K562 (cell line): ENCODE data around the gene RAB3GAP1. TPM values are rescaled to one million over a fixed set of nuclear protein-coding genes. Genes with fewer than 3 reads are reported as not detected.
A peak's percentile ranks its signal among the peaks of the same experiment; 100 is the strongest.

Experiments
- ATAC-seq: fragments of 200-7000 bp; cut with Tn5 transposase; 3 replicates; pipeline ENCODE4 v1.9.1; 2020; ENCODE audit warnings: moderate library complexity
- BruUV-seq: library from RNA; stranded (reverse); fragments of 400-500 nt; replicated peaks from 2 replicates; lab custom pipeline; 2021; lab: Mats Ljungman, UMichigan
- CTCF ChIA-PET: fragments of 300-600 bp; formaldehyde crosslinking; extraction: SDS; loops from one replicate; lab custom pipeline; 2021; ENCODE audit warnings: low intra/inter-chr PET ratio; lab: Yijun Ruan, JAX
- POLR2A ChIA-PET: fragments of 300-600, 350-650 bp; sonication (Branson Sonifier 250); formaldehyde crosslinking; extraction: SDS; loops from one replicate; lab custom pipeline; 2021; ENCODE audit warnings: antibody characterized with exemption, inconsistent platforms; lab: Yijun Ruan, JAX
- DNase-seq, 4 experiments: peaks; one replicate each; pipeline versions ENCODE4 v3.0.0 to v3.0.0-alpha.2; 2011 to 2018; ENCODE audit warnings: low spot score in 3 of 4, mixed read lengths in 3 of 4; ENCODE audit errors: extremely low read depth in 1 of 4
- FAIRE-seq: peaks from 2 replicates; lab custom pipeline; 2011; peaks lifted over from hg19 to GRCh38; lab: Jason Lieb, UNC
- H2AFZ ChIP-seq: 2 replicates; pipeline ENCODE4 v1.6.0; 2011; ENCODE audit warnings: low read depth, low read length, control low read depth, inconsistent platforms
- H3K27ac ChIP-seq: fragments of 200-600 bp; 3 replicates; pipeline ENCODE4 v1.8.0; 2011; ENCODE audit warnings: low read depth, mild to moderate bottlenecking, control low read depth, inconsistent platforms, low read length, moderate library complexity, mixed read lengths; ENCODE audit errors: extremely low read depth
- H3K27me3 ChIP-seq, 2 experiments: fragments of 300-600 bp in 1 of 2; 2 replicates in 1 of 2; 3 replicates in 1 of 2; pipeline versions ENCODE4 v1.6.0 to v1.8.0; 2011; ENCODE audit warnings: inconsistent platforms in 2 of 2, low read length in 2 of 2, mild to moderate bottlenecking in 1 of 2, mixed read lengths in 1 of 2, moderate library complexity in 1 of 2; ENCODE audit not compliant: control insufficient read depth in 2 of 2, insufficient read depth in 2 of 2
- H3K36me3 ChIP-seq: fragments of 300-600 bp; 3 replicates; pipeline ENCODE4 v1.8.0; 2011; ENCODE audit warnings: mild to moderate bottlenecking, low read length, inconsistent platforms; ENCODE audit not compliant: control insufficient read depth, insufficient read depth
- H3K4me1 ChIP-seq, 2 experiments: fragments of 200-600 bp in 1 of 2; replicated peaks in 1 of 2; 2 replicates in 1 of 2; 3 replicates in 1 of 2; pipeline versions ENCODE4 v1.5.1 to v1.8.0; 2011; ENCODE audit warnings: inconsistent platforms in 2 of 2, low read length in 2 of 2, mild to moderate bottlenecking in 1 of 2, mixed read lengths in 1 of 2, moderate library complexity in 1 of 2; ENCODE audit not compliant: control insufficient read depth in 2 of 2, insufficient read depth in 2 of 2
- H3K4me2 ChIP-seq: 2 replicates; pipeline ENCODE4 v1.6.1; 2011; ENCODE audit warnings: low read length, control low read depth, inconsistent platforms, mixed read lengths; ENCODE audit not compliant: insufficient read depth
- H3K4me3 ChIP-seq: fragments of 200-600 bp; sonication (generic), shearing (Covaris generic); 2 replicates; pipeline ENCODE4 v1.5.1; 2016; ENCODE audit warnings: control low read depth, inconsistent platforms
- H3K79me2 ChIP-seq: fragments of 200-600 bp; 3 replicates; pipeline ENCODE4 v1.8.0; 2011; ENCODE audit warnings: low read length, inconsistent platforms; ENCODE audit not compliant: control insufficient read depth, insufficient read depth
- H3K9ac ChIP-seq, 2 experiments: 2 replicates each; pipeline versions ENCODE4 v1.6.0 to v1.6.1; 2011; ENCODE audit warnings: low read depth in 2 of 2, low read length in 2 of 2, control low read depth in 1 of 2, inconsistent platforms in 1 of 2, mild to moderate bottlenecking in 1 of 2, mixed read lengths in 1 of 2; ENCODE audit not compliant: insufficient read depth in 1 of 2
- H3K9me1 ChIP-seq: one replicate; pipeline ENCODE4 v1.6.0; 2011; ENCODE audit warnings: inconsistent platforms, mild to moderate bottlenecking, low read length, moderate library complexity; ENCODE audit not compliant: control insufficient read depth, insufficient read depth
- H3K9me3 ChIP-seq: replicated peaks from 2 replicates; pipeline ENCODE4 v1.5.1; 2011; ENCODE audit warnings: low read depth, low read length, inconsistent platforms; ENCODE audit not compliant: control insufficient read depth, insufficient read depth
- H4K20me1 ChIP-seq: replicated peaks from 2 replicates; pipeline ENCODE4 v1.6.1; 2011; ENCODE audit warnings: low read length, inconsistent platforms, mixed read lengths; ENCODE audit not compliant: control insufficient read depth, insufficient read depth
- C11orf30 ChIP-seq: fragments of 450-650 bp; IDR thresholded peaks from 2 replicates; pipeline ENCODE4 v1.6.1; 2016; ENCODE audit warnings: low read depth, mild to moderate bottlenecking
- CBX2 ChIP-seq: fragments of 200-600 bp; sonication (generic); IDR thresholded peaks from one replicate; pipeline ENCODE4 v1.6.1; 2012; ENCODE audit warnings: mild to moderate bottlenecking, low read length, inconsistent platforms; ENCODE audit not compliant: insufficient read depth, poor library complexity, severe bottlenecking
- CBX3 ChIP-seq, 2 experiments: IDR thresholded peaks; 1 replicate in 1 of 2; 2 replicates in 1 of 2; pipeline ENCODE4 v1.6.1; 2012; ENCODE audit warnings: inconsistent platforms in 2 of 2, low read length in 2 of 2, borderline replicate concordance in 1 of 2, control low read depth in 1 of 2
- CBX8 ChIP-seq: fragments of 200-600 bp; sonication (generic); IDR thresholded peaks from 2 replicates; pipeline ENCODE4 v1.6.1; 2012; ENCODE audit warnings: borderline replicate concordance, mixed run types, low read depth, mild to moderate bottlenecking, moderate library complexity, mixed read lengths, low read length, control low read depth, inconsistent platforms; ENCODE audit not compliant: poor library complexity, severe bottlenecking; ENCODE audit errors: extremely low read depth
- DNMT1 ChIP-seq: fragments of 450-650 bp; IDR thresholded peaks from 2 replicates; pipeline ENCODE4 v1.6.1; 2016; ENCODE audit warnings: antibody characterized with exemption, mild to moderate bottlenecking
- LCOR ChIP-seq: sonication (generic); formaldehyde crosslinking; IDR thresholded peaks from 2 replicates; pipeline ENCODE4 v1.8.0; 2022; ENCODE audit warnings: mild to moderate bottlenecking, missing genetic modification reagents
- POLR2AphosphoS5 ChIP-seq: IDR thresholded peaks from 2 replicates; pipeline ENCODE4 v1.6.1; 2011; ENCODE audit warnings: mild to moderate bottlenecking, low read depth, low read length, moderate library complexity; ENCODE audit not compliant: control insufficient read depth, insufficient read depth
- POLR2G ChIP-seq: fragments of 200-400 bp; formaldehyde crosslinking; IDR thresholded peaks from 2 replicates; pipeline ENCODE4 v1.6.1; 2017; ENCODE audit warnings: low read depth, mild to moderate bottlenecking, antibody characterized with exemption, low read length, moderate library complexity
- RBM22 ChIP-seq: fragments of 200-400 bp; formaldehyde crosslinking; IDR thresholded peaks from 2 replicates; pipeline ENCODE4 v1.6.1; 2018; ENCODE audit warnings: low read length, low read depth; ENCODE audit not compliant: poor library complexity, severe bottlenecking
- SNRNP70 ChIP-seq: fragments of 200-400 bp; formaldehyde crosslinking; optimal IDR thresholded peaks from 2 replicates; pipeline ENCODE3; 2017; ENCODE audit warnings: low read depth, low read length
- SRSF1 ChIP-seq: fragments of 200-400 bp; formaldehyde crosslinking; IDR thresholded peaks from 2 replicates; pipeline ENCODE4 v1.6.1; 2017; ENCODE audit warnings: mild to moderate bottlenecking, low read depth, low read length, moderate library complexity
- THAP7 ChIP-seq: fragments of 250-450 bp; sonication (Bioruptor Pico); IDR thresholded peaks from 2 replicates; pipeline ENCODE4 v1.5.0; 2021
- ZNF184 ChIP-seq: sonication (generic); formaldehyde crosslinking; IDR thresholded peaks from 2 replicates; pipeline ENCODE4 v1.5.0; 2020; ENCODE audit warnings: missing genetic modification reagents
- WGBS: fragments of 100-300 bp; shearing (Covaris generic); methylation state at CpG from one replicate; pipeline ENCODE4 v1.1.6; 2016; ENCODE audit warnings: low coverage, mixed read lengths; ENCODE audit not compliant: insufficient coverage; ENCODE audit errors: missing lambda C conversion rate; 5-methylcytosine and 5-hydroxymethylcytosine counted together
- in situ Hi-C: fragments of 300-500 bp; cut with MboI; formaldehyde crosslinking; loops from 4 replicates; pipeline ENCODE4 v1.15.0; 2018; ENCODE audit warnings: inconsistent platforms, mixed read lengths
- intact Hi-C: fragments of 100-400 bp; cut with micrococcal nuclease; formaldehyde crosslinking; loops from 2 replicates; pipeline ENCODE4 v1.14.2; 2022
- polyA plus RNA-seq, 8 experiments: library from polyadenylated mRNA; depleted of rRNA in 4 of 8; stranded (reverse) in 5 of 8; unstranded in 3 of 8; fragments of >200 nt; fragmentation: Nextera tagmentation in 2 of 8; fragmentation: Illumina TruSeq in 1 of 8; extraction: Ambion mirVana in 2 of 8; extraction: Trizol in 1 of 8; gene quantifications; 2 replicates each; pipeline versions ENCODE4 v1.2.1 to v1.2.3, GENCODE V29; 2011 to 2014; ENCODE audit warnings: inconsistent platforms in 1 of 8, missing spikeins in 1 of 8
- total RNA-seq, 7 experiments: library from RNA; depleted of rRNA in 6 of 7; stranded (reverse); fragments of >200 nt in 6 of 7; fragmentation: Illumina TruSeq in 2 of 7; extraction: Trizol in 2 of 7; gene quantifications; 2 replicates each; pipeline versions ENCODE4 v1.2.1 to v1.2.3, GENCODE V29; 2011 to 2021; ENCODE audit warnings: low replicate concordance in 1 of 7
- TF ChIP-seq, protein P1 (sequence below): sonication (generic); formaldehyde crosslinking; IDR thresholded peaks from 2 replicates; pipeline ENCODE4 v1.8.1; 2022; ENCODE audit warnings: missing genetic modification reagents
- TF ChIP-seq, protein P2 (sequence below): fragments of 250-450 bp; sonication (Bioruptor Pico); IDR thresholded peaks from 2 replicates; pipeline ENCODE4 v1.5.1; 2021; ENCODE audit warnings: mild to moderate bottlenecking
- TF ChIP-seq, protein P3 (sequence below): fragments of 450-650 bp; IDR thresholded peaks from 2 replicates; pipeline ENCODE4 v1.6.1; 2017; ENCODE audit warnings: mild to moderate bottlenecking, moderate library complexity

Gene RAB3GAP1
- total and polyA plus RNA-seq, 9 of the 15 experiments (the other 6 are each of a cell fraction or from before 2014, with no cell fraction given): 15.5 to 48.6 (median 33.0) TPM

GRCh38 chr2:135174049-135174809 lies 122.1 kb downstream of the RAB3GAP1 start:
- Histone ChIP-seq H3K9ac (peak overlapping the region in 1 of 2 experiments; percentile 35; a peak in 1 of 4 replicates), H3K4me1 (no peaks in the 10 kb centered on the region), H3K9me3 (no peaks in the 10 kb centered on the region; the same call in 1 of the 2 replicates), H3K36me3 (peaks cover 24% of the 10 kb centered on the region), H3K9me1 (peaks cover 2% of the 10 kb centered on the region), H3K4me3 (no peak overlapping the region), H3K79me2 (no peaks in the 10 kb centered on the region), H3K27ac (no peak overlapping the region), H4K20me1 (no peaks in the 10 kb centered on the region), H2AFZ (no peak overlapping the region), H3K27me3 (no peaks in the 10 kb centered on the region), H3K4me2 (no peak overlapping the region)
- DNase-seq (no peak), FAIRE-seq (no peak), ATAC-seq (peak; percentile 14; the same call in 2 of the 3 replicates)
- ChIA-PET CTCF (no interaction called here), POLR2A (interaction anchor here (0.7 to 2.1 kb wide), 3 partner anchors 9 to 535 kb away, joined by 3 to 8 read pairs (median 7); no protein-coding TSS in a partner anchor)
- in situ Hi-C loops: no loop called here
- intact Hi-C loops: loop anchor here (10.0 kb wide), 1 partner anchor 169 kb away; no protein-coding TSS in a partner anchor
- 81% methylated on average over 9 of the region's 9 CpGs for WGBS
- BruUV-seq: no TSS peak
- TF ChIP-seq SRSF1 (no peak), THAP7 (CRISPR knock-in tag) (no peak), ZNF184 (CRISPR knock-in tag) (no peak), CBX3 (IDR thresholded peaks at IDR 0.05; ENCODE audit: borderline replicate concordance in 1 of 2, low read length in 2 of 2) (no peak), C11orf30 (no peak), POLR2G (peak; percentile 62; the same call in 1 of the 2 replicates), CBX2 (no peak), POLR2AphosphoS5 (peak; percentile 12; the same call in 1 of the 2 replicates), RBM22 (peak; percentile 57), CBX8 (no peak), SNRNP70 (no peak), DNMT1 (no peak), LCOR (CRISPR knock-in tag) (no peak)
- TF ChIP-seq, protein P1, sequence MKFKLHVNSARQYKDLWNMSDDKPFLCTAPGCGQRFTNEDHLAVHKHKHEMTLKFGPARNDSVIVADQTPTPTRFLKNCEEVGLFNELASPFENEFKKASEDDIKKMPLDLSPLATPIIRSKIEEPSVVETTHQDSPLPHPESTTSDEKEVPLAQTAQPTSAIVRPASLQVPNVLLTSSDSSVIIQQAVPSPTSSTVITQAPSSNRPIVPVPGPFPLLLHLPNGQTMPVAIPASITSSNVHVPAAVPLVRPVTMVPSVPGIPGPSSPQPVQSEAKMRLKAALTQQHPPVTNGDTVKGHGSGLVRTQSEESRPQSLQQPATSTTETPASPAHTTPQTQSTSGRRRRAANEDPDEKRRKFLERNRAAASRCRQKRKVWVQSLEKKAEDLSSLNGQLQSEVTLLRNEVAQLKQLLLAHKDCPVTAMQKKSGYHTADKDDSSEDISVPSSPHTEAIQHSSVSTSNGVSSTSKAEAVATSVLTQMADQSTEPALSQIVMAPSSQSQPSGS (CRISPR knock-in tag): no peak
- TF ChIP-seq, protein P2, sequence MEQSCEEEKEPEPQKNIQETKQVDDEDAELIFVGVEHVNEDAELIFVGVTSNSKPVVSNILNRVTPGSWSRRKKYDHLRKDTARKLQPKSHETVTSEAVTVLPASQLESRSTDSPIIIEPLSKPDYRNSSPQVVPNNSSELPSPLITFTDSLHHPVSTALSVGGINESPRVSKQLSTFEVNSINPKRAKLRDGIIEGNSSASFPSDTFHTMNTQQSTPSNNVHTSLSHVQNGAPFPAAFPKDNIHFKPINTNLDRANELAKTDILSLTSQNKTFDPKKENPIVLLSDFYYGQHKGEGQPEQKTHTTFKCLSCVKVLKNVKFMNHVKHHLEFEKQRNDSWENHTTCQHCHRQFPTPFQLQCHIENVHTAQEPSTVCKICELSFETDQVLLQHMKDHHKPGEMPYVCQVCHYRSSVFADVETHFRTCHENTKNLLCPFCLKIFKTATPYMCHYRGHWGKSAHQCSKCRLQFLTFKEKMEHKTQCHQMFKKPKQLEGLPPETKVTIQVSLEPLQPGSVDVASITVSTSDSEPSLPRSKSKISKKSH (CRISPR knock-in tag): no peak
- TF ChIP-seq, protein P3, sequence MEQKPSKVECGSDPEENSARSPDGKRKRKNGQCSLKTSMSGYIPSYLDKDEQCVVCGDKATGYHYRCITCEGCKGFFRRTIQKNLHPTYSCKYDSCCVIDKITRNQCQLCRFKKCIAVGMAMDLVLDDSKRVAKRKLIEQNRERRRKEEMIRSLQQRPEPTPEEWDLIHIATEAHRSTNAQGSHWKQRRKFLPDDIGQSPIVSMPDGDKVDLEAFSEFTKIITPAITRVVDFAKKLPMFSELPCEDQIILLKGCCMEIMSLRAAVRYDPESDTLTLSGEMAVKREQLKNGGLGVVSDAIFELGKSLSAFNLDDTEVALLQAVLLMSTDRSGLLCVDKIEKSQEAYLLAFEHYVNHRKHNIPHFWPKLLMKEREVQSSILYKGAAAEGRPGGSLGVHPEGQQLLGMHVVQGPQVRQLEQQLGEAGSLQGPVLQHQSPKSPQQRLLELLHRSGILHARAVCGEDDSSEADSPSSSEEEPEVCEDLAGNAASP: no peak
